Osteocyte (in vitro differentiated cells): ENCODE results near the gene NPY2R. TPM values are rescaled to one million over a fixed set of nuclear protein-coding genes. Genes with fewer than 3 reads are reported as not detected.

Source experiments
- DNase-seq: peaks from one replicate; pipeline ENCODE4 v3.0.0; 2021; ENCODE audit warnings: mixed read lengths; ENCODE audit not compliant: unreplicated experiment; ENCODE audit errors: extremely low spot score
- H3K27ac Mint-ChIP-seq: one replicate; pipeline ENCODE4 v1.8.0; 2021; ENCODE audit warnings: mild to moderate bottlenecking, mixed read lengths; ENCODE audit not compliant: unreplicated experiment
- H3K27me3 Mint-ChIP-seq: one replicate; pipeline ENCODE4 v1.8.0; 2021; ENCODE audit warnings: mixed read lengths; ENCODE audit not compliant: unreplicated experiment
- H3K36me3 Mint-ChIP-seq: one replicate; pipeline ENCODE4 v1.8.0; 2021; ENCODE audit warnings: mixed read lengths; ENCODE audit not compliant: unreplicated experiment
- H3K4me1 Mint-ChIP-seq: one replicate; pipeline ENCODE4 v1.8.0; 2021; ENCODE audit warnings: mixed read lengths; ENCODE audit not compliant: unreplicated experiment
- H3K4me3 Mint-ChIP-seq: one replicate; pipeline ENCODE4 v1.8.0; 2021; ENCODE audit warnings: mild to moderate bottlenecking, moderate library complexity, mixed read lengths; ENCODE audit not compliant: unreplicated experiment
- H3K9me3 Mint-ChIP-seq: one replicate; pipeline ENCODE4 v1.8.0; 2021; ENCODE audit warnings: mixed read lengths; ENCODE audit not compliant: unreplicated experiment
- CTCF ChIP-seq: fragments of 200-600 bp; sonication (generic); IDR thresholded peaks from 2 replicates; pipeline ENCODE4 v1.5.0; 2021; ENCODE audit warnings: antibody characterized with exemption, mild to moderate bottlenecking, moderate library complexity
- total RNA-seq: library from RNA; stranded (reverse); gene quantifications from 2 replicates; pipeline ENCODE4 v1.2.1, GENCODE V29; 2021

The NPY2R gene
- total RNA-seq, 1 donor from 2014 or later: not detected

- no peak overlapping the region for H3K27ac Mint-ChIP-seq
- H3K4me1 Mint-ChIP-seq: no peaks in the 10 kb centered on the region
- H3K36me3 Mint-ChIP-seq: no peaks in the 10 kb centered on the region
- no peaks in the 10 kb centered on the region for H3K9me3 Mint-ChIP-seq
- H3K27me3 Mint-ChIP-seq: peaks cover 2% of the 10 kb centered on the region
- H3K4me3 Mint-ChIP-seq: no peak overlapping the region
- no peak for TF ChIP-seq CTCF
- no peak for DNase-seq
These were observed 36.7 kb downstream of the NPY2R start for GRCh38 chr4:155245105-155245504.

- H3K27me3 Mint-ChIP-seq: peaks cover 10% of the 10 kb centered on the region
- no peak for TF ChIP-seq CTCF
- H3K27ac Mint-ChIP-seq: no peak overlapping the region
These were observed 39.8 kb downstream of the NPY2R start for GRCh38 chr4:155248002-155248896.

GRCh38 chr4:155249016-155249566, 40.7 kb downstream of the NPY2R start:
- peaks cover 10% of the 10 kb centered on the region for H3K27me3 Mint-ChIP-seq
- no peak overlapping the region for H3K27ac Mint-ChIP-seq
- H3K4me3 Mint-ChIP-seq: no peak overlapping the region

More at GRCh38 chr4:155248002-155248896, 39.8 kb downstream of the NPY2R start:
- Mint-ChIP-seq H3K36me3 (no peaks in the 10 kb centered on the region), H3K4me1 (no peaks in the 10 kb centered on the region), H3K9me3 (no peaks in the 10 kb centered on the region), H3K4me3 (no peak overlapping the region)
- no peak for DNase-seq

GRCh38 chr4:155252327-155252726, 43.9 kb downstream of the NPY2R start:
- Mint-ChIP-seq H3K27ac (no peak overlapping the region), H3K27me3 (peaks cover 10% of the 10 kb centered on the region), H3K4me1 (no peaks in the 10 kb centered on the region), H3K4me3 (no peak overlapping the region), H3K36me3 (no peaks in the 10 kb centered on the region), H3K9me3 (no peaks in the 10 kb centered on the region)
- TF ChIP-seq CTCF: no peak
- DNase-seq: no peak

More at GRCh38 chr4:155249016-155249566, 40.7 kb downstream of the NPY2R start:
- Mint-ChIP-seq H3K9me3 (no peaks in the 10 kb centered on the region), H3K36me3 (no peaks in the 10 kb centered on the region), H3K4me1 (no peaks in the 10 kb centered on the region)
- no peak for DNase-seq
- no peak for TF ChIP-seq CTCF

- DNase-seq: no peak
- H3K9me3 Mint-ChIP-seq: no peaks in the 10 kb centered on the region
- no peaks in the 10 kb centered on the region for H3K36me3 Mint-ChIP-seq
- no peak overlapping the region for H3K27ac Mint-ChIP-seq
- no peaks in the 10 kb centered on the region for H3K4me1 Mint-ChIP-seq
- peaks cover 14% of the 10 kb centered on the region for H3K27me3 Mint-ChIP-seq
- TF ChIP-seq CTCF: no peak
- H3K4me3 Mint-ChIP-seq: no peak overlapping the region
These were observed 55.0 kb downstream of the NPY2R start for GRCh38 chr4:155263480-155263879.
